Breast epithelium (tissue), 4 donors: ENCODE data around the gene CFAP157. TPM values are rescaled to one million over a fixed set of nuclear protein-coding genes. Genes with fewer than 3 reads are reported as not detected.
A peak's percentile ranks its signal among the peaks of the same experiment; 100 is the strongest.

Experiments used
- DNase-seq, 2 donors: peaks; one replicate each; pipeline ENCODE4 v3.0.0-alpha.2; 2019; ENCODE audit warnings: low spot score in 2 of 2
- H3K27ac ChIP-seq, 2 donors: fragments of 200-600 bp; sonication (generic) in 1 of 2; one replicate each; pipeline ENCODE4 v1.5.1; 2016 to 2019; ENCODE audit warnings: mild to moderate bottlenecking in 1 of 2
- H3K27me3 ChIP-seq, 2 donors: fragments of 200-600 bp; sonication (generic) in 1 of 2; one replicate each; pipeline versions ENCODE4 v1.5.1 to v1.6.0; 2017 to 2019; ENCODE audit warnings: control low read depth in 1 of 2, mild to moderate bottlenecking in 1 of 2
- H3K36me3 ChIP-seq: fragments of 200-600 bp; one replicate; pipeline ENCODE4 v1.5.1; 2019
- H3K4me1 ChIP-seq, 2 donors: fragments of 200-600 bp; sonication (generic); one replicate each; pipeline ENCODE4 v1.5.1; 2016 to 2019; ENCODE audit warnings: control low read depth in 1 of 2
- H3K4me3 ChIP-seq, 3 donors: fragments of 200-600 bp; sonication (generic); 1 replicate in 2 of 3; 2 replicates in 1 of 3; pipeline ENCODE4 v1.5.1; 2016 to 2019; ENCODE audit warnings: mild to moderate bottlenecking in 3 of 3, moderate library complexity in 2 of 3
- H3K9me3 ChIP-seq, 2 donors: fragments of 200-600 bp; sonication (generic) in 1 of 2; one replicate each; pipeline ENCODE4 v1.5.1; 2016 to 2019; ENCODE audit warnings: control low read depth in 1 of 2
- CTCF ChIP-seq, 3 donors: fragments of 450-650 bp; IDR thresholded peaks; one replicate each; pipeline ENCODE4 v1.5.1; 2016 to 2017; ENCODE audit warnings: antibody characterized with exemption in 3 of 3, mild to moderate bottlenecking in 3 of 3, moderate library complexity in 3 of 3
- POLR2A ChIP-seq: fragments of 450-650 bp; IDR thresholded peaks from one replicate; pipeline ENCODE4 v1.6.1; 2016; ENCODE audit warnings: antibody characterized with exemption, mild to moderate bottlenecking, moderate library complexity
- POLR2AphosphoS5 ChIP-seq, 3 donors: sonication (generic); formaldehyde crosslinking; IDR thresholded peaks; one replicate each; pipeline ENCODE4 v1.6.1; 2017; ENCODE audit warnings: antibody characterized with exemption in 3 of 3
- intact Hi-C: fragments of 100-400 bp; cut with DNase I; formaldehyde crosslinking; loops from one replicate; pipeline ENCODE4 v1.15.1; 2023; ENCODE audit warnings: low total_unique reads
- total RNA-seq, 3 donors: library from RNA; depleted of rRNA; stranded (reverse); fragments of >200 nt; gene quantifications; one replicate each; pipeline ENCODE4 v1.1.0, GENCODE V29; 2016

Gene CFAP157
- total RNA-seq, result 1 to 10 TPM in 2 of 3 donors, not detected in 1; 2.0 TPM

DNA sequence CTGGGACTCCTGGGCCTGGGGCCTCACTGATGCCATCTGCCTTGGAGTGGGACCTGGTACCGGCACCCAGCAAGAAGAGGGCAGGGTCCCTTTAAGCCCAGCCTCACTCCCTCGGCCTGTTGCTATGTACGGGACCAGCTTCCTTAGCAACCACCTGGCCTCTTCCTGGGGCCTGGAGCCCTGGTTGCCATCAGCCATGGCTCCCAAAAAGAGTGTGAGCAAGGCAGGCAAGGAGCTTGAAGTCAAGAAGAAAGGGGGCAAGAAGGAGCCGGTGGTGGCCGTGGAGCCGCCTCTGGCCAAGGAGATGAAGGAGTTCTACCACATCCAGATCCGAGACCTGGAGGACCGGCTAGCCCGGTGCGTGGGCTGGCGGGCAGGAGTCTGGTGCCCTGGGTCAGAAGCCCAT lies at the start of gene CFAP157:
Gene CFAP157 (plus strand): TSS at position 153 of the 406 bp plus-strand sequence. CDS start 44 bp downstream, at position 197.
- DNase-seq, result no peak
- no peak within 1 kb of the TSS for H3K4me3 ChIP-seq
- no peak for TF ChIP-seq POLR2A
- no peak for TF ChIP-seq POLR2AphosphoS5 (IDR thresholded peaks at IDR 0.05)
- TF ChIP-seq CTCF (IDR thresholded peaks at IDR 0.05), result no peak
- H3K36me3 ChIP-seq, result no peaks in the 10 kb centered on the region
- no peaks in the 10 kb centered on the region for H3K27me3 ChIP-seq
- H3K4me1 ChIP-seq, result no peaks in the 10 kb centered on the region
- intact Hi-C loops, result no loop called here
- no peak within 1 kb of the TSS for H3K27ac ChIP-seq
- no peaks in the 10 kb centered on the region for H3K9me3 ChIP-seq

DNA sequence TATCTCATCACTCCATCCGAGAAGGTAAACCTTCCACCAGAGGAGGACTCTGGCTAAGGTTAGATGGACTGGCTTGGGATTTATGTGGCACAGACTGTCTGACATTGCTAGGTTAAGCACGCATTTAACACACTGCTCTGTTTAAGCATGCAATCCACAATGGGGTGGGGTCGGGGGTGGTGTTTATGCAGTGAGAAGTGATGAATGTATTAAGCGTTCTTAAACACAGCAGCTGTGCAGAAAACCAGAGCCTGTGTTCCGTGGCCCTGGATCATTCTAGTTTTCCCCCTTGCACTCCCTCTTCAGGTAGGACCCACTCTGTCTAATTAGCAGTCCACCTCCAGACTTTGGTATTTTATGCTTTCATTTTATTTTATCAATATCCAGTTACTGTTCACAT lies 48.4 kb upstream of the CFAP157 start:
- no peaks in the 10 kb centered on the region for H3K27me3 ChIP-seq
- no peaks in the 10 kb centered on the region for H3K9me3 ChIP-seq
- no peaks in the 10 kb centered on the region for H3K36me3 ChIP-seq
- TF ChIP-seq CTCF (IDR thresholded peaks at IDR 0.05) (no peak), POLR2AphosphoS5 (IDR thresholded peaks at IDR 0.05) (no peak), POLR2A (no peak)
- DNase-seq, result no peak
- no peak overlapping the region for H3K27ac ChIP-seq
- H3K4me3 ChIP-seq, result no peak overlapping the region
- no peaks in the 10 kb centered on the region for H3K4me1 ChIP-seq
- intact Hi-C loops, result no loop called here

DNA sequence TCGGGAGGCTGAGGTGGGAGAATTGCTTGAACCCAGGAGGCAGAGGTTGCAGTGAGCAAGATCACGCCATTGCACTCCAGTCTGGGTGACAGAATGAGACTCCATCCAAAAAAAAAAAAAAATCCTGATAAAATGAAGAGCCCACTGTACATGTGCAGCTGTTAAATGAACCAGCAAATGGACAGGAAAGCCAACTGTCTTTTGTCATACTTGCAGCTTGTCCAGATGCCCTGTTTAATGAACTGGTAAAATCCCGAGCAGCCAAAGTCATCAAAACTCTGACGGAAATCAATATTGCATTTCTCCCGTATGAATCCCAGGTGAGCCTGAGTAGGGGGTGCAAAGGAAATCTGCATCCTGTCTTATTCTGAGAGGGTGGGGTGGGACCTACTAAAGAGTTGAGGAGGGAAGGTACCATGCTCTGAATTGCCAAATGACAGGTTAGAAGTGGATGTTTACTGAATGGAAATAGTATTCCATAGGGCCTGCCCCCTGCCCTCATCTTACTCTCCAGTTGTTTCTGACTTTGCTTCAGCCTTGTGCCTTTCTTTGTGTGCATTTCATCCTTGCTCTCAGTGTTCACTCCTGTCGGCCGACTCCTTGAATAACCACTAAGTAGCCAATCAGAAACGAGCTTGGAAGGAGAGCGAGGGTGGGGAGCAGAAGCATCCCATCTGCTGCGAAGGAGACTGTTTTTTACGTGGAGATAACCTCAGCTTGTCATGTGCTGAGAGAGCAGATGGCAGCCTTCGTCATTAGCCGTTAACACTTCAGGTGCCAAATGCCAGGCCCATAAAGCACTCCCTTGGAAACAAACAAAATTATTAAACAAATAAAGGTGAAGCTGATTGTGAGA lies 45.7 kb upstream of the CFAP157 start:
- Histone ChIP-seq H3K27ac (no peak overlapping the region), H3K4me3 (no peak overlapping the region), H3K4me1 (no peaks in the 10 kb centered on the region), H3K36me3 (no peaks in the 10 kb centered on the region), H3K9me3 (no peaks in the 10 kb centered on the region), H3K27me3 (no peaks in the 10 kb centered on the region)
- DNase-seq, result no peak
- intact Hi-C loops, result no loop called here
- TF ChIP-seq CTCF (IDR thresholded peaks at IDR 0.05), result no peak
- no peak for TF ChIP-seq POLR2A
- no peak for TF ChIP-seq POLR2AphosphoS5 (IDR thresholded peaks at IDR 0.05)

DNA sequence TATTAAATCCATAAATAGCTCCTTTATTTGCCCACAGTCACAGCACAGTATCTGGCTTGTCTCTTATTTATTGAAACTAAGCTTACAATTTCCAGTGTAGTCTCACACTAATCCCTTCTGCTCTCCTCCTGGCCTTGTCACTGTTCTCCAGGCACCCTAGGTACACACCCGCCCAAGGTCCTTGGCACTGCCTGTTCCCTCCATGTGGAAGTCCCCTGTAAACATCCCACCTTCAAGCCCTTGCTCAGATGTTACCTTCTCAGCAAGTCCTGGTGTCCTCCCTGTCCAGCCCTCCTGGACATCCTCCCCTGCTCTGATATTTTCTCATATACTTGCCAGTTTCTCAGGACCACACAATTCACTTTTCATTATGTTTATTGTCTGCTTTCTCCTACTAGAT lies 44.2 kb upstream of the CFAP157 start:
- H3K4me1 ChIP-seq, result no peaks in the 10 kb centered on the region
- no peak for DNase-seq
- H3K27me3 ChIP-seq, result no peaks in the 10 kb centered on the region
- H3K4me3 ChIP-seq, result no peak overlapping the region
- TF ChIP-seq POLR2AphosphoS5 (IDR thresholded peaks at IDR 0.05), result no peak
- TF ChIP-seq CTCF (IDR thresholded peaks at IDR 0.05), result no peak
- TF ChIP-seq POLR2A, result no peak
- no peaks in the 10 kb centered on the region for H3K9me3 ChIP-seq
- H3K27ac ChIP-seq, result no peak overlapping the region
- intact Hi-C loops, result no loop called here
- H3K36me3 ChIP-seq, result no peaks in the 10 kb centered on the region

GRCh38 chr9:127664324-127664677 lies 42.5 kb upstream of the CFAP157 start:
- no peak for DNase-seq
- H3K27me3 ChIP-seq, result no peaks in the 10 kb centered on the region
- H3K9me3 ChIP-seq, result no peaks in the 10 kb centered on the region
- no peak overlapping the region for H3K4me3 ChIP-seq
- intact Hi-C loops, result no loop called here
- H3K27ac ChIP-seq, result peak overlapping the region; percentile 36 to 84
- H3K4me1 ChIP-seq, result no peaks in the 10 kb centered on the region
- TF ChIP-seq POLR2AphosphoS5 (IDR thresholded peaks at IDR 0.05) (no peak), POLR2A (no peak), CTCF (IDR thresholded peaks at IDR 0.05) (no peak)
- H3K36me3 ChIP-seq, result no peaks in the 10 kb centered on the region
